Neural crest cell (in vitro differentiated cells): ENCODE data around the gene CACNA2D4. TPM values are rescaled to one million over a fixed set of nuclear protein-coding genes. Genes with fewer than 3 reads are reported as not detected.
A peak's percentile ranks its signal among the peaks of the same experiment; 100 is the strongest.

Source experiments
- DNase-seq: peaks from one replicate; pipeline ENCODE4 v3.0.0; 2021; ENCODE audit warnings: low read depth, mixed read lengths, low spot score
- H3K27ac Mint-ChIP-seq: one replicate; pipeline ENCODE4 v1.8.0; 2021; ENCODE audit warnings: mild to moderate bottlenecking, mixed read lengths; ENCODE audit not compliant: unreplicated experiment
- H3K27me3 Mint-ChIP-seq: 2 replicates; pipeline ENCODE4 v1.8.0; 2021; ENCODE audit warnings: low read depth, mild to moderate bottlenecking, mixed read lengths
- H3K36me3 Mint-ChIP-seq: 2 replicates; pipeline ENCODE4 v1.8.0; 2021; ENCODE audit warnings: low read depth, mild to moderate bottlenecking, mixed read lengths
- H3K4me1 Mint-ChIP-seq: 2 replicates; pipeline ENCODE4 v1.8.0; 2021; ENCODE audit warnings: mixed read lengths
- H3K4me3 Mint-ChIP-seq: one replicate; pipeline ENCODE4 v1.8.0; 2021; ENCODE audit warnings: mild to moderate bottlenecking, mixed read lengths
- H3K9me3 Mint-ChIP-seq: 2 replicates; pipeline ENCODE4 v1.8.0; 2021; ENCODE audit warnings: mixed read lengths
- CTCF ChIP-seq: fragments of 200-600 bp; sonication (generic); conservative IDR thresholded peaks from 2 replicates; pipeline ENCODE4 v1.5.0; 2021; ENCODE audit warnings: antibody characterized with exemption, mild to moderate bottlenecking
- total RNA-seq: library from RNA; stranded (reverse); gene quantifications from 2 replicates; pipeline ENCODE4 v1.2.1, GENCODE V29; 2021

Gene CACNA2D4
- total RNA-seq, 1 donor from 2014 or later: 0.72 TPM

GRCh38 chr12:1792406-1792805 lies 126.0 kb downstream of the CACNA2D4 start:
- no peaks in the 10 kb centered on the region for H3K27me3 Mint-ChIP-seq

GRCh38 chr12:1791104-1791841 lies 127.2 kb downstream of the CACNA2D4 start:
- DNase-seq: no peak
- Mint-ChIP-seq H3K27me3 (no peaks in the 10 kb centered on the region), H3K27ac (no peak overlapping the region), H3K9me3 (no peaks in the 10 kb centered on the region), H3K36me3 (no peaks in the 10 kb centered on the region), H3K4me1 (peaks cover 12% of the 10 kb centered on the region), H3K4me3 (no peak overlapping the region)
- TF ChIP-seq CTCF: peak; percentile 98

More at GRCh38 chr12:1792406-1792805, 126.0 kb downstream of the CACNA2D4 start:
- H3K4me3 Mint-ChIP-seq: no peak overlapping the region
- TF ChIP-seq CTCF: no peak
- DNase-seq: no peak
- H3K27ac Mint-ChIP-seq: no peak overlapping the region
- no peaks in the 10 kb centered on the region for H3K36me3 Mint-ChIP-seq
- H3K9me3 Mint-ChIP-seq: no peaks in the 10 kb centered on the region
- H3K4me1 Mint-ChIP-seq: peaks cover 12% of the 10 kb centered on the region

DNA sequence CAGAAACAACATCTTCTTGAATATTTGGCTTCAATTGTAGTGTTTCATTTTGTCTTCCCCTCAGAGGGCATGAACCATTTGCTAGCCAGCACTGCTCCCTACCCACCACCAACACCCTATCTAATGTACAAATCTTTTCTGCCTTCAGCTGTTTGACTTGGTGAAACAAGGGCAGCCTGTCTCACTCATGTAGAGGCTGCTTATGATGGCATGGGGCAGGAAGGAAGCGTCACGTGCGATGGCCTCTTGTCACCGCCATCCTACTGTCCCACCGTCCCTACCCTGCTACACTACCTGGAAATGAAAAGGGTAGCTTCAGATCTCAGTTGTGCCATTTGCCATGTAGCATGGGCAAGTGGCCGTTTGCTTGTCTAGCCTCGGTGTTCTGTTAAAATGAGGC lies 128.0 kb downstream of the CACNA2D4 start:
- Mint-ChIP-seq H3K9me3 (no peaks in the 10 kb centered on the region), H3K27me3 (no peaks in the 10 kb centered on the region), H3K36me3 (no peaks in the 10 kb centered on the region), H3K27ac (no peak overlapping the region), H3K4me1 (peaks cover 4% of the 10 kb centered on the region), H3K4me3 (no peak overlapping the region)
- TF ChIP-seq CTCF: no peak
- DNase-seq: no peak

GRCh38 chr12:1787714-1788113 lies 130.7 kb downstream of the CACNA2D4 start:
- no peaks in the 10 kb centered on the region for H3K9me3 Mint-ChIP-seq
- H3K4me3 Mint-ChIP-seq: no peak overlapping the region
- no peaks in the 10 kb centered on the region for H3K4me1 Mint-ChIP-seq
- H3K27ac Mint-ChIP-seq: no peak overlapping the region
- H3K27me3 Mint-ChIP-seq: no peaks in the 10 kb centered on the region
- no peak for TF ChIP-seq CTCF
- no peaks in the 10 kb centered on the region for H3K36me3 Mint-ChIP-seq
- no peak for DNase-seq

DNA sequence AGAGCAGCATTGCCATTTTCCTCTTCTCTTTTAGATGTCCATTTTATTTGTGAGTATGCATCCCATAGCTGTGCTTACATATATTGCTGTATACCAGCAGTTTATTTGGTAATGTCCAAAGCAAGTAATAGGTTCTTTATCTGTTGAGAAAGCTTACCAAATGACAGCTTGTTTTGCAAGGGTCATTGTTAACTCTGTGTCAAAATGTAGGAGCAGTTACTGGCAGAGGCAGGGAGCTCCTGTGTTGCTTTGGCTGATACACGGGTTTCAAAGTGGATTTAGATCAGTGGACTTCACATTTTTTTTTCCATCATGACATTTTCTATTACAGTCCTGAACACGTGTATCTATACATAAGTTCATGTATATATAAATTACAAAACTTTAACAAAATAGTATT lies 136.2 kb downstream of the CACNA2D4 start:
- no peak overlapping the region for H3K4me3 Mint-ChIP-seq
- H3K27me3 Mint-ChIP-seq: no peaks in the 10 kb centered on the region
- H3K9me3 Mint-ChIP-seq: no peaks in the 10 kb centered on the region
- TF ChIP-seq CTCF: no peak
- peaks cover 5% of the 10 kb centered on the region for H3K4me1 Mint-ChIP-seq
- no peak overlapping the region for H3K27ac Mint-ChIP-seq
- DNase-seq: no peak
- peaks cover 12% of the 10 kb centered on the region for H3K36me3 Mint-ChIP-seq
